Keratinocyte (primary cell): Measurements from ENCODE around the gene LHFPL2. TPM values are rescaled to one million over a fixed set of nuclear protein-coding genes. Genes with fewer than 3 reads are reported as not detected.

ENCODE experiments used
- DNase-seq: peaks from one replicate; pipeline ENCODE4 v3.0.0-alpha.2; 2011; ENCODE audit warnings: low read depth, missing footprints, low spot score
- FAIRE-seq: peaks from 2 replicates; lab custom pipeline; 2011; peaks lifted over from hg19 to GRCh38; lab: Jason Lieb, UNC
- H2AFZ ChIP-seq: 2 replicates; pipeline ENCODE4 v1.6.0; 2012; ENCODE audit warnings: low read length, control low read depth, inconsistent platforms; ENCODE audit not compliant: control insufficient read depth
- H3K27ac ChIP-seq: 2 replicates; pipeline ENCODE4 v1.5.1; 2011; ENCODE audit warnings: low read length; ENCODE audit not compliant: control insufficient read depth, insufficient read depth
- H3K27me3 ChIP-seq: 3 replicates; pipeline ENCODE4 v1.6.0; 2011; ENCODE audit warnings: low read length; ENCODE audit not compliant: control insufficient read depth, insufficient read depth; ENCODE audit errors: extremely low read depth
- H3K36me3 ChIP-seq, 2 experiments: 2 replicates in 1 of 2; 3 replicates in 1 of 2; pipeline ENCODE4 v1.5.1; 2011; ENCODE audit warnings: low read length in 2 of 2, mild to moderate bottlenecking in 1 of 2; ENCODE audit not compliant: control insufficient read depth in 2 of 2, insufficient read depth in 2 of 2; ENCODE audit errors: extremely low read depth in 1 of 2
- H3K4me1 ChIP-seq: 3 replicates; pipeline ENCODE4 v1.5.1; 2011; ENCODE audit warnings: low read length; ENCODE audit not compliant: control insufficient read depth, insufficient read depth; ENCODE audit errors: extremely low read depth
- H3K4me2 ChIP-seq: 3 replicates; pipeline ENCODE4 v1.6.0; 2011; ENCODE audit warnings: low read depth, low read length; ENCODE audit not compliant: control insufficient read depth, insufficient read depth; ENCODE audit errors: extremely low read depth
- H3K4me3 ChIP-seq, 3 experiments: fragments of 200-600 bp in 1 of 3; sonication (generic) in 1 of 3; 2 replicates in 2 of 3; 3 replicates in 1 of 3; pipeline ENCODE4 v1.5.1; 2011 to 2016; ENCODE audit warnings: low read length in 3 of 3, mild to moderate bottlenecking in 3 of 3, control low read depth in 2 of 3, inconsistent platforms in 1 of 3, low read depth in 1 of 3, mixed read lengths in 1 of 3, mixed run types in 1 of 3, moderate library complexity in 1 of 3; ENCODE audit not compliant: control insufficient read depth in 2 of 3, insufficient read depth in 2 of 3; ENCODE audit errors: extremely low read depth in 1 of 3
- H3K79me2 ChIP-seq: 2 replicates; pipeline ENCODE4 v1.6.0; 2012; ENCODE audit warnings: low read length; ENCODE audit not compliant: control insufficient read depth, insufficient read depth
- H3K9ac ChIP-seq: 3 replicates; pipeline ENCODE4 v1.6.0; 2011; ENCODE audit warnings: low read length; ENCODE audit not compliant: control insufficient read depth, insufficient read depth; ENCODE audit errors: extremely low read depth
- H3K9me1 ChIP-seq: 3 replicates; pipeline ENCODE4 v1.6.0; 2011; ENCODE audit warnings: low read length; ENCODE audit not compliant: control insufficient read depth, insufficient read depth; ENCODE audit errors: extremely low read depth
- H3K9me3 ChIP-seq: 2 replicates; pipeline ENCODE4 v1.5.1; 2012; ENCODE audit warnings: low read depth, low read length; ENCODE audit not compliant: control insufficient read depth
- H4K20me1 ChIP-seq: 3 replicates; pipeline ENCODE4 v1.6.0; 2011; ENCODE audit warnings: low read length; ENCODE audit not compliant: control insufficient read depth, insufficient read depth; ENCODE audit errors: extremely low read depth
- EZH2 ChIP-seq: IDR thresholded peaks from one replicate; pipeline ENCODE4 v1.6.1; 2012; ENCODE audit warnings: inconsistent platforms, mild to moderate bottlenecking, low read length, moderate library complexity
- dilution Hi-C: fragments of 300-500 bp; cut with MboI; formaldehyde crosslinking; loops from one replicate; pipeline ENCODE4 v1.7.0; 2020; ENCODE audit warnings: low sequenced_read_pairs; ENCODE audit not compliant: extremely low pct_ligation_motif_present
- polyA plus RNA-seq, 5 experiments: library from polyadenylated mRNA; depleted of rRNA in 3 of 5; stranded (reverse) in 3 of 5; stranded (forward) in 1 of 5; unstranded in 1 of 5; fragments of >200 nt; gene quantifications; 1 replicate in 1 of 5; 2 replicates in 3 of 5; 3 replicates in 1 of 5; pipeline versions ENCODE4 v1.2.1 to v1.2.3, GENCODE V29; 2011 to 2012; ENCODE audit warnings: missing spikeins in 2 of 5, low read depth in 1 of 5, low replicate concordance in 1 of 5
- TF ChIP-seq, protein P1 (sequence below), 3 experiments: IDR thresholded peaks in 1 of 3; conservative IDR thresholded peaks in 1 of 3; optimal IDR thresholded peaks in 1 of 3; 2 replicates in 2 of 3; 3 replicates in 1 of 3; pipeline versions ENCODE3 to v1.5.1; 2011; ENCODE audit warnings: low read length in 3 of 3, mild to moderate bottlenecking in 3 of 3, moderate library complexity in 2 of 3, control low read depth in 1 of 3, inconsistent platforms in 1 of 3; ENCODE audit not compliant: insufficient read depth in 2 of 3; ENCODE audit errors: extremely low read depth in 1 of 3

LHFPL2 gene
- polyA plus RNA-seq, 1 donor (not counting 4 experiments of a cell fraction or from before 2014, with no cell fraction given): 11.4 TPM

GRCh38 chr5:78672154-78672553, 23.6 kb upstream of the LHFPL2 start:
- Histone ChIP-seq H4K20me1 (no peaks in the 10 kb centered on the region), H3K9me3 (no peaks in the 10 kb centered on the region), H3K4me2 (no peak overlapping the region), H3K36me3 (no peaks in the 10 kb centered on the region), H3K9me1 (no peaks in the 10 kb centered on the region), H3K79me2 (no peaks in the 10 kb centered on the region), H3K4me1 (no peaks in the 10 kb centered on the region), H2AFZ (no peak overlapping the region), H3K27me3 (no peaks in the 10 kb centered on the region), H3K27ac (no peak overlapping the region), H3K9ac (no peak overlapping the region), H3K4me3 (no peak overlapping the region)
- no peak for FAIRE-seq
- no peak for TF ChIP-seq EZH2
- TF ChIP-seq, protein P1, sequence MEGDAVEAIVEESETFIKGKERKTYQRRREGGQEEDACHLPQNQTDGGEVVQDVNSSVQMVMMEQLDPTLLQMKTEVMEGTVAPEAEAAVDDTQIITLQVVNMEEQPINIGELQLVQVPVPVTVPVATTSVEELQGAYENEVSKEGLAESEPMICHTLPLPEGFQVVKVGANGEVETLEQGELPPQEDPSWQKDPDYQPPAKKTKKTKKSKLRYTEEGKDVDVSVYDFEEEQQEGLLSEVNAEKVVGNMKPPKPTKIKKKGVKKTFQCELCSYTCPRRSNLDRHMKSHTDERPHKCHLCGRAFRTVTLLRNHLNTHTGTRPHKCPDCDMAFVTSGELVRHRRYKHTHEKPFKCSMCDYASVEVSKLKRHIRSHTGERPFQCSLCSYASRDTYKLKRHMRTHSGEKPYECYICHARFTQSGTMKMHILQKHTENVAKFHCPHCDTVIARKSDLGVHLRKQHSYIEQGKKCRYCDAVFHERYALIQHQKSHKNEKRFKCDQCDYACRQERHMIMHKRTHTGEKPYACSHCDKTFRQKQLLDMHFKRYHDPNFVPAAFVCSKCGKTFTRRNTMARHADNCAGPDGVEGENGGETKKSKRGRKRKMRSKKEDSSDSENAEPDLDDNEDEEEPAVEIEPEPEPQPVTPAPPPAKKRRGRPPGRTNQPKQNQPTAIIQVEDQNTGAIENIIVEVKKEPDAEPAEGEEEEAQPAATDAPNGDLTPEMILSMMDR (optimal IDR thresholded peaks at IDR 0.05 in 1 of 3, IDR thresholded peaks at IDR 0.05 in 1 of 3, conservative IDR thresholded peaks at IDR 0.05 in 1 of 3; ENCODE audit: extremely low read depth in 1 of 3, insufficient read depth in 2 of 3, low read length in 3 of 3): no peak
- dilution Hi-C loops: no loop called here
- DNase-seq: no peak

DNA sequence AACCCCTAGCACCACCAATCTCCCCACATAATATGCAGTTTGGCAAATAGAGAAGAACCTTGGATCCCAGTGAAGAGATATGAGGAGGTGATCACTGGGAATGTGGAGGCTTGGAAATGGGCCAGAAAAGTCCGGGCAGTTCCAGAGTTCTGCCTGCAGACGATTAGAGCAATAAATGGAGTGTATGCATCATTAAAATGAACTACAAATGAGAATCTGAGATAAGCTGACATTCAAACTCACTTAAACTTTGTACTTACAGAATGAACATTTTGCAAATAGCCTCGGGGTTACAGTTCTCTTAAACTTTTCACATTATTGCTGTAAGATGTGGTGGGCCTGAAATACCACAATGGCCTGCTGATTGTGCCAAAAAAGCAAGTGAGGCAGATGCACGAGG, 23.0 kb upstream of the LHFPL2 start:
- no peak for FAIRE-seq

More for the DNA sequence above, 23.0 kb upstream of the LHFPL2 start:
- Histone ChIP-seq H4K20me1 (no peaks in the 10 kb centered on the region), H3K27me3 (no peaks in the 10 kb centered on the region), H3K4me1 (no peaks in the 10 kb centered on the region), H3K79me2 (no peaks in the 10 kb centered on the region), H3K9me1 (no peaks in the 10 kb centered on the region), H3K9me3 (no peaks in the 10 kb centered on the region), H3K27ac (no peak overlapping the region), H3K4me3 (no peak overlapping the region), H3K36me3 (no peaks in the 10 kb centered on the region), H3K9ac (no peak overlapping the region), H2AFZ (no peak overlapping the region), H3K4me2 (no peak overlapping the region)
- dilution Hi-C loops: no loop called here
- DNase-seq: no peak
- TF ChIP-seq EZH2: no peak
- TF ChIP-seq, protein P1 (optimal IDR thresholded peaks at IDR 0.05 in 1 of 3, IDR thresholded peaks at IDR 0.05 in 1 of 3, conservative IDR thresholded peaks at IDR 0.05 in 1 of 3; ENCODE audit: extremely low read depth in 1 of 3, insufficient read depth in 2 of 3, low read length in 3 of 3): no peak
